K562 (cell line): ENCODE measurements around the gene INTS6. TPM values are rescaled to one million over a fixed set of nuclear protein-coding genes. Genes with fewer than 3 reads are reported as not detected.

Source experiments
- ATAC-seq: fragments of 200-7000 bp; cut with Tn5 transposase; 3 replicates; pipeline ENCODE4 v1.9.1; 2020; ENCODE audit warnings: moderate library complexity
- BruUV-seq: library from RNA; stranded (reverse); fragments of 400-500 nt; replicated peaks from 2 replicates; lab custom pipeline; 2021; lab: Mats Ljungman, UMichigan
- CTCF ChIA-PET: fragments of 300-600 bp; formaldehyde crosslinking; extraction: SDS; loops from one replicate; lab custom pipeline; 2021; ENCODE audit warnings: low intra/inter-chr PET ratio; lab: Yijun Ruan, JAX
- POLR2A ChIA-PET: fragments of 300-600, 350-650 bp; sonication (Branson Sonifier 250); formaldehyde crosslinking; extraction: SDS; loops from one replicate; lab custom pipeline; 2021; ENCODE audit warnings: antibody characterized with exemption, inconsistent platforms; lab: Yijun Ruan, JAX
- DNase-seq, 4 experiments: peaks; one replicate each; pipeline versions ENCODE4 v3.0.0 to v3.0.0-alpha.2; 2011 to 2018; ENCODE audit warnings: low spot score in 3 of 4, mixed read lengths in 3 of 4; ENCODE audit errors: extremely low read depth in 1 of 4
- FAIRE-seq: peaks from 2 replicates; lab custom pipeline; 2011; peaks lifted over from hg19 to GRCh38; lab: Jason Lieb, UNC
- H2AFZ ChIP-seq: 2 replicates; pipeline ENCODE4 v1.6.0; 2011; ENCODE audit warnings: low read depth, low read length, control low read depth, inconsistent platforms
- H3K27ac ChIP-seq: fragments of 200-600 bp; 3 replicates; pipeline ENCODE4 v1.8.0; 2011; ENCODE audit warnings: low read depth, mild to moderate bottlenecking, control low read depth, inconsistent platforms, low read length, moderate library complexity, mixed read lengths; ENCODE audit errors: extremely low read depth
- H3K27me3 ChIP-seq, 2 experiments: fragments of 300-600 bp in 1 of 2; 2 replicates in 1 of 2; 3 replicates in 1 of 2; pipeline versions ENCODE4 v1.6.0 to v1.8.0; 2011; ENCODE audit warnings: inconsistent platforms in 2 of 2, low read length in 2 of 2, mild to moderate bottlenecking in 1 of 2, mixed read lengths in 1 of 2, moderate library complexity in 1 of 2; ENCODE audit not compliant: control insufficient read depth in 2 of 2, insufficient read depth in 2 of 2
- H3K36me3 ChIP-seq: fragments of 300-600 bp; 3 replicates; pipeline ENCODE4 v1.8.0; 2011; ENCODE audit warnings: mild to moderate bottlenecking, low read length, inconsistent platforms; ENCODE audit not compliant: control insufficient read depth, insufficient read depth
- H3K4me1 ChIP-seq, 2 experiments: fragments of 200-600 bp in 1 of 2; replicated peaks in 1 of 2; 2 replicates in 1 of 2; 3 replicates in 1 of 2; pipeline versions ENCODE4 v1.5.1 to v1.8.0; 2011; ENCODE audit warnings: inconsistent platforms in 2 of 2, low read length in 2 of 2, mild to moderate bottlenecking in 1 of 2, mixed read lengths in 1 of 2, moderate library complexity in 1 of 2; ENCODE audit not compliant: control insufficient read depth in 2 of 2, insufficient read depth in 2 of 2
- H3K4me2 ChIP-seq: 2 replicates; pipeline ENCODE4 v1.6.1; 2011; ENCODE audit warnings: low read length, control low read depth, inconsistent platforms, mixed read lengths; ENCODE audit not compliant: insufficient read depth
- H3K4me3 ChIP-seq: fragments of 200-600 bp; sonication (generic), shearing (Covaris generic); 2 replicates; pipeline ENCODE4 v1.5.1; 2016; ENCODE audit warnings: control low read depth, inconsistent platforms
- H3K79me2 ChIP-seq: fragments of 200-600 bp; 3 replicates; pipeline ENCODE4 v1.8.0; 2011; ENCODE audit warnings: low read length, inconsistent platforms; ENCODE audit not compliant: control insufficient read depth, insufficient read depth
- H3K9ac ChIP-seq, 2 experiments: 2 replicates each; pipeline versions ENCODE4 v1.6.0 to v1.6.1; 2011; ENCODE audit warnings: low read depth in 2 of 2, low read length in 2 of 2, control low read depth in 1 of 2, inconsistent platforms in 1 of 2, mild to moderate bottlenecking in 1 of 2, mixed read lengths in 1 of 2; ENCODE audit not compliant: insufficient read depth in 1 of 2
- H3K9me1 ChIP-seq: one replicate; pipeline ENCODE4 v1.6.0; 2011; ENCODE audit warnings: inconsistent platforms, mild to moderate bottlenecking, low read length, moderate library complexity; ENCODE audit not compliant: control insufficient read depth, insufficient read depth
- H3K9me3 ChIP-seq: replicated peaks from 2 replicates; pipeline ENCODE4 v1.5.1; 2011; ENCODE audit warnings: low read depth, low read length, inconsistent platforms; ENCODE audit not compliant: control insufficient read depth, insufficient read depth
- H4K20me1 ChIP-seq: replicated peaks from 2 replicates; pipeline ENCODE4 v1.6.1; 2011; ENCODE audit warnings: low read length, inconsistent platforms, mixed read lengths; ENCODE audit not compliant: control insufficient read depth, insufficient read depth
- BMI1 ChIP-seq: fragments of 150-350 bp; IDR thresholded peaks from 2 replicates; pipeline ENCODE4 v1.6.1; 2014; ENCODE audit warnings: low read length
- RB1 ChIP-seq: fragments of 450-650 bp; IDR thresholded peaks from 2 replicates; pipeline ENCODE4 v1.6.1; 2017; ENCODE audit warnings: low read depth, mild to moderate bottlenecking
- SIX5 ChIP-seq, 2 experiments: IDR thresholded peaks; 2 replicates each; pipeline ENCODE4 v1.6.1; 2011; ENCODE audit warnings: low read length in 2 of 2, borderline replicate concordance in 1 of 2, low read depth in 1 of 2, mild to moderate bottlenecking in 1 of 2, moderate library complexity in 1 of 2; ENCODE audit not compliant: insufficient read depth in 1 of 2
- SRSF1 ChIP-seq: fragments of 200-400 bp; formaldehyde crosslinking; IDR thresholded peaks from 2 replicates; pipeline ENCODE4 v1.6.1; 2017; ENCODE audit warnings: mild to moderate bottlenecking, low read depth, low read length, moderate library complexity
- TCF3 ChIP-seq: sonication (generic); formaldehyde crosslinking; IDR thresholded peaks from 2 replicates; pipeline ENCODE4 v1.4.0; 2020; ENCODE audit warnings: mild to moderate bottlenecking, missing genetic modification reagents
- WGBS: fragments of 100-300 bp; shearing (Covaris generic); methylation state at CpG from one replicate; pipeline ENCODE4 v1.1.6; 2016; ENCODE audit warnings: low coverage, mixed read lengths; ENCODE audit not compliant: insufficient coverage; ENCODE audit errors: missing lambda C conversion rate; 5-methylcytosine and 5-hydroxymethylcytosine counted together
- in situ Hi-C: fragments of 300-500 bp; cut with MboI; formaldehyde crosslinking; loops from 4 replicates; pipeline ENCODE4 v1.15.0; 2018; ENCODE audit warnings: inconsistent platforms, mixed read lengths
- intact Hi-C: fragments of 100-400 bp; cut with micrococcal nuclease; formaldehyde crosslinking; loops from 2 replicates; pipeline ENCODE4 v1.14.2; 2022
- polyA plus RNA-seq, 8 experiments: library from polyadenylated mRNA; depleted of rRNA in 4 of 8; stranded (reverse) in 5 of 8; unstranded in 3 of 8; fragments of >200 nt; fragmentation: Nextera tagmentation in 2 of 8; fragmentation: Illumina TruSeq in 1 of 8; extraction: Ambion mirVana in 2 of 8; extraction: Trizol in 1 of 8; gene quantifications; 2 replicates each; pipeline versions ENCODE4 v1.2.1 to v1.2.3, GENCODE V29; 2011 to 2014; ENCODE audit warnings: inconsistent platforms in 1 of 8, missing spikeins in 1 of 8
- total RNA-seq, 7 experiments: library from RNA; depleted of rRNA in 6 of 7; stranded (reverse); fragments of >200 nt in 6 of 7; fragmentation: Illumina TruSeq in 2 of 7; extraction: Trizol in 2 of 7; gene quantifications; 2 replicates each; pipeline versions ENCODE4 v1.2.1 to v1.2.3, GENCODE V29; 2011 to 2021; ENCODE audit warnings: low replicate concordance in 1 of 7
- TF ChIP-seq, protein P1 (sequence below): fragments of 450-650 bp; IDR thresholded peaks from 2 replicates; pipeline ENCODE4 v1.6.1; 2016
- TF ChIP-seq, protein P2 (sequence below): fragments of 450-650 bp; formaldehyde crosslinking; IDR thresholded peaks from 2 replicates; pipeline ENCODE4 v1.4.0; 2020; ENCODE audit warnings: mild to moderate bottlenecking, moderate library complexity

The INTS6 gene
- total and polyA plus RNA-seq, 9 of the 15 experiments (the other 6 are each of a cell fraction or from before 2014, with no cell fraction given), result 3.7 to 29.8 (median 16.1) TPM

DNA sequence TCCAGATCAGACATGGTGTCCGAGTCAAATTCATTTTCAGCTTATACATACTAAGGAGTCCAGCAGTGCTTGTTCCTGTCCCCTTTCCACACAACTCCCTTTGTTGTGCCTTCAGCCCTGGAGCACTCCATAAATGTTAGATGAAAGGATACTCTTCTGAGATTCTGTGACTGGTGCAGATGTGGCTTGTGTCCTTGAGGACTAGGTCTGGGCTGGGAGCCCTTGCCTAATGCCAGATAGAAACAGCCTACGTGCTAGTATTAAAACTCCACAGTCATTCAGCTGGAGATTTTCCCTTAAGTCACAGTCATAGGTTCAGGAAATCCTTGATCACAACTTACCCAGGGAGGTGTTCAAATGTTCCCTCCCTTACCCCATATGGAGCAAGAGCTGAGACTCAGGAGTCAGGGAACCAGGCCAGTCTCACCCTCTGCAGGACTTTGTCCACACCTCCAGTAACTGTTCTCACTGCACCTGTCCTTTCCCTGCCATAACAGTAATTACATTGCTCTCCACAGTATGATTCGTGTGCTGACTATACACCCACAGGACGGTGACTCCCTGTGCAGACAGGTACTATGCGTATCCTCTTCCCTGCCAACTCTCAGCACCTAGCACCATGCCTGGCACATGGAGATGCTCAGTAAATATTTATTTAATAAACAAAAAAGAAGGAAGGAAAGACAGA is 128.9 kb downstream of the INTS6 start:
- BruUV-seq, result no TSS peak
- no peaks in the 10 kb centered on the region for H3K36me3 ChIP-seq

More for the DNA sequence above, 128.9 kb downstream of the INTS6 start:
- no peak for DNase-seq
- Histone ChIP-seq H4K20me1 (no peaks in the 10 kb centered on the region), H3K9ac (no peak overlapping the region), H3K4me2 (no peak overlapping the region), H3K4me1 (no peaks in the 10 kb centered on the region; a peak in 1 of 5 replicates), H3K27me3 (peaks cover 0 to 11% of the 10 kb centered on the region in 2 experiments; a peak in 3 of 5 replicates), H3K79me2 (no peaks in the 10 kb centered on the region), H3K4me3 (no peak overlapping the region), H3K27ac (no peak overlapping the region), H2AFZ (no peak overlapping the region), H3K9me1 (no peaks in the 10 kb centered on the region), H3K9me3 (no peaks in the 10 kb centered on the region)
- ChIA-PET CTCF (no interaction called here), POLR2A (no interaction called here)
- intact Hi-C loops, result no loop called here
- no peak for ATAC-seq
- TF ChIP-seq, protein P1, sequence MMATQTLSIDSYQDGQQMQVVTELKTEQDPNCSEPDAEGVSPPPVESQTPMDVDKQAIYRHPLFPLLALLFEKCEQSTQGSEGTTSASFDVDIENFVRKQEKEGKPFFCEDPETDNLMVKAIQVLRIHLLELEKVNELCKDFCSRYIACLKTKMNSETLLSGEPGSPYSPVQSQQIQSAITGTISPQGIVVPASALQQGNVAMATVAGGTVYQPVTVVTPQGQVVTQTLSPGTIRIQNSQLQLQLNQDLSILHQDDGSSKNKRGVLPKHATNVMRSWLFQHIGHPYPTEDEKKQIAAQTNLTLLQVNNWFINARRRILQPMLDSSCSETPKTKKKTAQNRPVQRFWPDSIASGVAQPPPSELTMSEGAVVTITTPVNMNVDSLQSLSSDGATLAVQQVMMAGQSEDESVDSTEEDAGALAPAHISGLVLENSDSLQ, result no peak
- TF ChIP-seq, protein P2, sequence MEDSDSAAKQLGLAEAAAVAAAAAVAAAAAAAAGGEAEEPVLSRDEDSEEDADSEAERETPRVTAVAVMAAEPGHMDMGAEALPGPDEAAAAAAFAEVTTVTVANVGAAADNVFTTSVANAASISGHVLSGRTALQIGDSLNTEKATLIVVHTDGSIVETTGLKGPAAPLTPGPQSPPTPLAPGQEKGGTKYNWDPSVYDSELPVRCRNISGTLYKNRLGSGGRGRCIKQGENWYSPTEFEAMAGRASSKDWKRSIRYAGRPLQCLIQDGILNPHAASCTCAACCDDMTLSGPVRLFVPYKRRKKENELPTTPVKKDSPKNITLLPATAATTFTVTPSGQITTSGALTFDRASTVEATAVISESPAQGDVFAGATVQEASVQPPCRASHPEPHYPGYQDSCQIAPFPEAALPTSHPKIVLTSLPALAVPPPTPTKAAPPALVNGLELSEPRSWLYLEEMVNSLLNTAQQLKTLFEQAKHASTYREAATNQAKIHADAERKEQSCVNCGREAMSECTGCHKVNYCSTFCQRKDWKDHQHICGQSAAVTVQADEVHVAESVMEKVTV, result no peak
- no peak for TF ChIP-seq TCF3 (CRISPR knock-in tag)
- TF ChIP-seq SIX5 (IDR thresholded peaks at IDR 0.05; ENCODE audit: borderline replicate concordance in 1 of 2, insufficient read depth in 1 of 2, low read depth in 1 of 2, low read length in 2 of 2), result no peak
- TF ChIP-seq SRSF1, result no peak
- no peak for TF ChIP-seq BMI1
- no peak for TF ChIP-seq RB1
- no peak for FAIRE-seq
- in situ Hi-C loops, result no loop called here
- WGBS, result 0% methylated on average over 5 of the region's 5 CpGs
